Measurements from ENCODE around the gene TTLL7.

The TTLL7 gene, protein sequence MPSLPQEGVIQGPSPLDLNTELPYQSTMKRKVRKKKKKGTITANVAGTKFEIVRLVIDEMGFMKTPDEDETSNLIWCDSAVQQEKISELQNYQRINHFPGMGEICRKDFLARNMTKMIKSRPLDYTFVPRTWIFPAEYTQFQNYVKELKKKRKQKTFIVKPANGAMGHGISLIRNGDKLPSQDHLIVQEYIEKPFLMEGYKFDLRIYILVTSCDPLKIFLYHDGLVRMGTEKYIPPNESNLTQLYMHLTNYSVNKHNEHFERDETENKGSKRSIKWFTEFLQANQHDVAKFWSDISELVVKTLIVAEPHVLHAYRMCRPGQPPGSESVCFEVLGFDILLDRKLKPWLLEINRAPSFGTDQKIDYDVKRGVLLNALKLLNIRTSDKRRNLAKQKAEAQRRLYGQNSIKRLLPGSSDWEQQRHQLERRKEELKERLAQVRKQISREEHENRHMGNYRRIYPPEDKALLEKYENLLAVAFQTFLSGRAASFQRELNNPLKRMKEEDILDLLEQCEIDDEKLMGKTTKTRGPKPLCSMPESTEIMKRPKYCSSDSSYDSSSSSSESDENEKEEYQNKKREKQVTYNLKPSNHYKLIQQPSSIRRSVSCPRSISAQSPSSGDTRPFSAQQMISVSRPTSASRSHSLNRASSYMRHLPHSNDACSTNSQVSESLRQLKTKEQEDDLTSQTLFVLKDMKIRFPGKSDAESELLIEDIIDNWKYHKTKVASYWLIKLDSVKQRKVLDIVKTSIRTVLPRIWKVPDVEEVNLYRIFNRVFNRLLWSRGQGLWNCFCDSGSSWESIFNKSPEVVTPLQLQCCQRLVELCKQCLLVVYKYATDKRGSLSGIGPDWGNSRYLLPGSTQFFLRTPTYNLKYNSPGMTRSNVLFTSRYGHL

GRCh38 chr1:83998498-83999315, at the start of gene TTLL7:
Gene TTLL7, minus strand, starts transcription at chr1:83999132. Its CDS starts 46,921 bp downstream, at chr1:83952211.
- DNase-seq = peak; percentile 75

GRCh38 chr1:84042461-84042860, 43.5 kb upstream of the TTLL7 start:
- DNase-seq = no peak

GRCh38 chr1:84037758-84038611, 39.1 kb upstream of the TTLL7 start:
- DNase-seq = no peak

- DNase-seq = no peak
Observed at GRCh38 chr1:84031802-84032327, 32.9 kb upstream of the TTLL7 start.

- DNase-seq = no peak
Observed at GRCh38 chr1:84027368-84027767, 28.4 kb upstream of the TTLL7 start.

- no peak for DNase-seq
Observed at GRCh38 chr1:84025966-84026365, 27.0 kb upstream of the TTLL7 start.

DNA sequence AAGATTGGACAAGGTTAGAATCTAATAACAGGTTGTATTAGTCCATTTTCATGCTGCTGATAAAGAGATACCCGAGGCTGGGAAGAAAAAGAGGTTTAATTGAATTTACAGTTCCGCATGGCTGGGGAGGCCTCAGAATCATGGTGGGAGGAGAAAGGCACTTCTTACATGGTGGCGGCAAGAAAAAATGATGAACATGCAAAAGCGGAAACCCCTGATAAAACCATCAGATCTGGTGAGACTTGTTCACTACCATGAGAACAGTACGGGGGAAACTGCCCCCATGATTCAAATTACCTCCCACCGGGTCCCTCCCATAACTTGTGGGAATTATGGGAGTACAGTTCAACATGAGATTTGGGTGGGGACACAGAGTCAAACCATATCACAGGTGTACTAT, 22.9 kb upstream of the TTLL7 start:
- no peak for DNase-seq

GRCh38 chr1:84020151-84020550, 21.2 kb upstream of the TTLL7 start:
- DNase-seq = no peak

DNA sequence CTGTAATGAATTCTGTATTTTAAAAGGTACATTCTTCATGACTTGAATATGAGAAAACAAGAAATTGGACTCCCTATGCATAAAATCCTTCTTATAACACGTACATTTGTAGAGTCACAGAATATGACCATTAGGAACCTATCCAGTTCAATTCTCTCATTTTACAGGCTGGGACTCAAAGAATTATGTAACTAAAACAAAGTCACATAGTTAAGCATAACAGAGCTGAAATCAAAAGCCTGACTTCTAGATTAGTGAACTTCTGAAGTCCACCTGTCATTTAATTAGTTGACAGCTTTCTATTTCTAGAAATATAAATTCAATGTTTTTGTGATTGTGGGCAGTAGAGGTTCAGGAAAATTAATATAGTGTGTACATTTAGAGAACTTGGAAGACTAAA, 20.3 kb upstream of the TTLL7 start:
- DNase-seq = no peak

- DNase-seq = no peak
Observed at GRCh38 chr1:84013708-84014107, 14.8 kb upstream of the TTLL7 start.

DNA sequence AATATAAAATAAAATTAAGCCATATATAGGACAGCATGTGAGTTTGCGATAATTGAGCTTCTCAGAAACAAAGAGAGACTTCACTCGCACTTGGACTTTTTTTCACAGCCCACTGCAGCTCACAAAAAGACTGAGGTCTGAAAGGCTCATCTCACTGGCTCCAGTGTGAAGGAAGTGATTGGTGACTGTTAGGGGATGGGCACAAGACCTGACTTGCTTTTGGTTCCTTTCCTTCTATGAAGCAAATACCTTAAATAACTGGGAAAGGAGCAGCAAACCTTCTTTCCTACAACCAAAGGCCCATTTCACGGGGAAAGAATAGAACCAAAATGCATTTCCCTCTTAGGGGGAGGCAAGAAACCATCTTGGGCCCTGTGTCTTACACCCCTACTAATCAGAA, 13.1 kb upstream of the TTLL7 start:
- no peak for DNase-seq

DNA sequence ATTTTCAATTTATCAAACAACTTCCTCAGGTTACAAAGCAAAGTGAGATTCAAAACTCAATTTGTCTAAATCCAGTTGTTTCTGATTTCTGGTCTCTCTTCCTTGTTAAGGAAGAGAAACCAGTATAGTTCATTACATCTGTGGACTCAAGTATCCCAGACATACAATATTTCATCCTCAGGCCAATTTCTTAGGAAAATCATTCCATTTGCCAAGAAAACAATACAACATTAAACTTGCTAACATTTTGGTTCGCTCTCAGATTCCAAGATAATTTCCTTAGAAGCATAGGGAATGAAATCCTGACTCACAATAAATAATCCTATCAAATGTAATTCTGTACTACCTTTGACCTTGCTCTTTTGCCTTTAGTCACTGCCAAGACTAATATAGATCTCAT, 11.2 kb upstream of the TTLL7 start:
- DNase-seq = no peak

DNA sequence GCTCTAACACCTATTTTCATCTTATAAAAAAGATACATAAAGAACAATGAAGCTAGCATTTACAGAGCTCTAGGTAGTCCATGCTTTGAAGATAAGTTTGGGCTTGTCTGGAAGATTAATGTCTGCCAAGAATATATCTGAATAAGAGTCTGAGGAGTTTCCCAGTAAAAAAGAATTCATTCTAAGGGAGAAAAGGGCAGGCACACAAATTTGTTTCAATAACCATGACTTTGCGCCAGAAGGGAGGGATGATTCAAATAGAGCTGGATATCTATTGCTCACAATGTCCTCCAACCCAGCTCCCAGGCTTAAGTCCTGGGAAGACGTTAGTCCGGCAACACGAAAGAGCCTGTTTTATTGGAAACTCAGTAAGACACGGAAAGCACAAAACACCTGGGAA, 9.7 kb upstream of the TTLL7 start:
- DNase-seq = no peak

DNA sequence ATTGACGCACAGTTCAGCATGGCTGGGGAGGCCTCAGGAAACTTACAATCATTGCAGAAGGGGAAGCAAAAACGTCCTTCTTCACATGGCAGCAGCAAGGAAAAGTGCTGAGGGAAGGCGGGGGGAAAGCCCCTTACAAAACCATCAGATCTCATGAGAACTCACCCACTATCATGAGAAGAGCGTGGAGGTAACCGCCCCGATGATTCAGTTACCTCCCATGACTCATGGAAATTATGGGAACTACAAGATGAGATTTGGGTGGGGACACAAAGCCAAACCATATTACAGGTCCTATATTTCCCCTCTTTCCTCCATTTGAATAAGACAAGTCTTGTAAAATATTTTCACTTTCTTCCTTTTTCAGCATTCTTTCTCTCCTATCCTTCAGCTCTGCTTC, 7.7 kb upstream of the TTLL7 start:
- peak; percentile 3 for DNase-seq

GRCh38 chr1:84001501-84001900, 2.6 kb upstream of the TTLL7 start:
- no peak for DNase-seq

DNA sequence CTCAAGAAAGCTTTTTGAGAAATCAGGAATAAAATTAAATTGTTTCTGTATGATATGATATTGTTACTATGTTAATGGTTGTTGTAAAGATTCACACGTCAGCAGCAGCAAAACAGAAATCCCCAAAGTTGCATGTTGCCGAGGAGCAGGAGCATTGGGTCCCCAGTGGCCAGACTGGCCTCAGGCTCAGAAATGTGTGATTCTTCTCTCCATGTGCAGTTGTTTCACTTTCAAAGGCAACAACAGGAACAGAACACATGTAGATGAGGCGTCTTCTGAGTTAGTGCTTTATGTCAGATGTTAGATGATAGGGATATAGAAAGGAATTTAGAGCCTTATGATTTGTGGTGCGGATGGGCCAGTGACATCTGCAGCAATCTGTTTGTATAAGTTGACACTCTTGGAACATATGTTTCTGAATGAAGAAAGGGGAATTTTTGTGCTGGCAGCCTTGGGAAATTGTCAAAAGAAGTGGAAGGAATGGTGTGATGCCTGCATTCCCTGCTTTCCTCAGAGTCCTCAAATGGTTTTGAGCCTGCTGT, 2.1 kb upstream of the TTLL7 start:
- no peak for DNase-seq

GRCh38 chr1:84000196-84000885, 1.4 kb upstream of the TTLL7 start:
- DNase-seq = no peak

DNA sequence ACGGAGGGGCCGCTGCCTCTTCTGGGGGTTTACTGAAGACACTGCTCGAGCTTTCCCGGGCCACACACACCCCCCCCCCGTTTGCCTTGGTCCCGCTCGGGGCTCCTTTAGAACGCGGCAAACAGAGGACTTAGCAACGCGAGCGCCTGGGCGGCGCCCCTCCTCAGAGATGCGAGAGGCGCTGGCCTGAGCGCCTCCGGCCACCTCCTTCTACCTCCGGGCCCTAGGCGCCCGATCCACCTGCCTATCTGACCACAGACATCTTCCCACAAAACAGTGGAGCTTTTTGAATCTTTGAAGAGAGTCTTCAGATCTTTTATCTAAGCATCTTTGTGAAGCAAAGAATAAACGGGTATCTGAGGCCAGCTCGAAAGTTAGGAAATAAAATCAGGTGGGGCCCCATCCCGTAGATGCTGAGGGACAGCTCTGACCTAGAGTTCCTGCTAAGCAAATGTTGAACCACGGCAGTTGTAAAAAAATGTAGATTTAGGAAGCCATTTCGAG, 436 bp upstream of the TTLL7 start:
- DNase-seq = peak; percentile 70

DNA sequence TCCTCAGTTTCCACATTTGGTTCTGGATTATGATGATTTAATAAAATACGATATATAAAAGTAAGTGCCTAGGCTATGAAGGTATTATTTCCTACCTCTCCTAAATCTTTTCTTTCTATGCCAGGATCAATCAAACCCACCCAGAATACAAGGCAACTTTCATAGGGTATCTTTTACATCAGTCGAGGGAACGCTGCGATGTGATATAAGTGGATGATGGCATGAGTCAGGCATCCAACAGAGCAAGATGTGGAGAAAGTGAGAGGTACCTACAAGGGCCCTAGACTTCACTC, 781 bp downstream of the TTLL7 start:
- DNase-seq = no peak

DNA sequence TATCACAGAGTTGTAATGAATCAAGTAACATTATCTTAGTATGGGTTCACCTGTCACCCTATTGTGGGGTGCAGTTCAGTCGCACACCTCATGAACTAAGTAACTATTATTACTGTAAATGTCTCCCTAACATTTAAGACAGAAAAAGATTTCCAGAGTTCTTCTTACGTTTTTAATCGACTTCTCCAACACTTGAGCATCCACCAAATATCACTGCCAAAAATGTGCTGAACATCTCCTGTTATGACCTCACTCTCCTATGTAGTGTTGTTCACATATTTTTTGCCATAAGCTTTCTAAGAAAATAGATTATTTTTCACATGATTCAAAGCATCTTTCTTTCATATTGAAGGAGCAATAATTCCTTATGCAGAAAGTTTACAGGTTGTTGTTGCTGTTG, 1.3 kb downstream of the TTLL7 start:
- DNase-seq = no peak

GRCh38 chr1:83996621-83997020, 2.3 kb downstream of the TTLL7 start:
- DNase-seq = no peak

All from stimulated activated CD4-positive, alpha-beta T cell treated with anti-CD3 and anti-CD28 coated beads, Interleukin-15, amount 100 ng/mL, for 24 hours (primary cell).